Parathyroid adenoma (tissue), 2 donors: Measurements from ENCODE around the gene EXOC7.

Experiments
- H2AFZ ChIP-seq: fragments of 300-600 bp; sonication (generic); one replicate; pipeline ENCODE4 v1.7.0; 2017; ENCODE audit warnings: antibody characterized with exemption, mild to moderate bottlenecking
- H3K27ac ChIP-seq: fragments of 300-600 bp; sonication (generic); one replicate; pipeline ENCODE4 v1.7.0; 2017
- H3K27me3 ChIP-seq: fragments of 300-600 bp; sonication (generic); one replicate; pipeline ENCODE4 v1.7.0; 2017; ENCODE audit warnings: low read length; ENCODE audit not compliant: control insufficient read depth, insufficient read depth
- H3K36me3 ChIP-seq: fragments of 300-600 bp; sonication (generic); one replicate; pipeline ENCODE4 v1.7.0; 2017; ENCODE audit warnings: low read length; ENCODE audit not compliant: control insufficient read depth, insufficient read depth
- H3K4me1 ChIP-seq: fragments of 300-600 bp; sonication (generic); one replicate; pipeline ENCODE4 v1.7.0; 2017; ENCODE audit warnings: control low read depth
- H3K4me2 ChIP-seq: fragments of 300-600 bp; sonication (generic); one replicate; pipeline ENCODE4 v1.7.0; 2017; ENCODE audit warnings: low read length
- H3K4me3 ChIP-seq: fragments of 300-600 bp; sonication (generic); one replicate; pipeline ENCODE4 v1.7.0; 2017; ENCODE audit warnings: low read depth, low read length
- H3K79me2 ChIP-seq: fragments of 300-600 bp; sonication (generic); one replicate; pipeline ENCODE4 v1.7.0; 2017; ENCODE audit warnings: control low read depth
- H3K9ac ChIP-seq: fragments of 300-600 bp; sonication (generic); one replicate; pipeline ENCODE4 v1.7.0; 2017; ENCODE audit warnings: mild to moderate bottlenecking
- H3K9me3 ChIP-seq: fragments of 300-600 bp; sonication (generic); one replicate; pipeline ENCODE4 v1.7.0; 2017; ENCODE audit warnings: low read length; ENCODE audit not compliant: control insufficient read depth
- TF ChIP-seq, protein P1 (sequence below): fragments of 300-600 bp; sonication (generic); IDR thresholded peaks from one replicate; pipeline ENCODE4 v1.7.0; 2017; ENCODE audit warnings: antibody characterized with exemption, mild to moderate bottlenecking
- donor health status: primary hyperparathyroidism.

EXOC7 gene

DNA sequence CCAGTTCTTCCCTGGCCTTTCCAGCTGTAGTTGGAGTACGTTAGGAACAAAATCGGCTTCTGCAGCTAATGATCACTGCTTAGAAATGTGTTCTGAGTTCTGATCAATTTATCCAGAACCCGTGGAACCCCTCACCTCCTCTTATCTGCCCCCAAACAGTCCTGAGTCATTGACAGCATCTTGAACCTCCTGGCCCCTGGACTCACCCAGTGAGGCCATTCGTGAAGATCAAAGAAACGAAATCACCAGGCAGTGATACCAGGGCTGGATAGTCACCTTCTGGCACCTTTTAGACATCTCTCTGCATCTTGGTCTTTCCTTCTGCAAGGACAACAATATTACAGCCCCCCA lies 17.0 kb upstream of the EXOC7 start:
- H3K4me1 ChIP-seq: no peaks in the 10 kb centered on the region
- no peak overlapping the region for H3K4me3 ChIP-seq
- no peaks in the 10 kb centered on the region for H3K9me3 ChIP-seq

GRCh38 chr17:76119409-76120371 lies 16.1 kb upstream of the EXOC7 start:
- Histone ChIP-seq H3K27me3 (no peaks in the 10 kb centered on the region), H3K36me3 (no peaks in the 10 kb centered on the region), H3K4me3 (no peak overlapping the region), H3K27ac (no peak overlapping the region), H3K9me3 (no peaks in the 10 kb centered on the region), H3K4me2 (no peak overlapping the region), H3K79me2 (no peaks in the 10 kb centered on the region), H3K9ac (no peak overlapping the region), H3K4me1 (no peaks in the 10 kb centered on the region), H2AFZ (no peak overlapping the region)
- TF ChIP-seq, protein P1, sequence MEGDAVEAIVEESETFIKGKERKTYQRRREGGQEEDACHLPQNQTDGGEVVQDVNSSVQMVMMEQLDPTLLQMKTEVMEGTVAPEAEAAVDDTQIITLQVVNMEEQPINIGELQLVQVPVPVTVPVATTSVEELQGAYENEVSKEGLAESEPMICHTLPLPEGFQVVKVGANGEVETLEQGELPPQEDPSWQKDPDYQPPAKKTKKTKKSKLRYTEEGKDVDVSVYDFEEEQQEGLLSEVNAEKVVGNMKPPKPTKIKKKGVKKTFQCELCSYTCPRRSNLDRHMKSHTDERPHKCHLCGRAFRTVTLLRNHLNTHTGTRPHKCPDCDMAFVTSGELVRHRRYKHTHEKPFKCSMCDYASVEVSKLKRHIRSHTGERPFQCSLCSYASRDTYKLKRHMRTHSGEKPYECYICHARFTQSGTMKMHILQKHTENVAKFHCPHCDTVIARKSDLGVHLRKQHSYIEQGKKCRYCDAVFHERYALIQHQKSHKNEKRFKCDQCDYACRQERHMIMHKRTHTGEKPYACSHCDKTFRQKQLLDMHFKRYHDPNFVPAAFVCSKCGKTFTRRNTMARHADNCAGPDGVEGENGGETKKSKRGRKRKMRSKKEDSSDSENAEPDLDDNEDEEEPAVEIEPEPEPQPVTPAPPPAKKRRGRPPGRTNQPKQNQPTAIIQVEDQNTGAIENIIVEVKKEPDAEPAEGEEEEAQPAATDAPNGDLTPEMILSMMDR: no peak

More for the DNA sequence above, 17.0 kb upstream of the EXOC7 start:
- Histone ChIP-seq H3K36me3 (no peaks in the 10 kb centered on the region), H3K4me2 (no peak overlapping the region), H3K27ac (no peak overlapping the region), H3K79me2 (no peaks in the 10 kb centered on the region), H3K27me3 (no peaks in the 10 kb centered on the region), H2AFZ (no peak overlapping the region), H3K9ac (no peak overlapping the region)
- TF ChIP-seq, protein P1: no peak

DNA sequence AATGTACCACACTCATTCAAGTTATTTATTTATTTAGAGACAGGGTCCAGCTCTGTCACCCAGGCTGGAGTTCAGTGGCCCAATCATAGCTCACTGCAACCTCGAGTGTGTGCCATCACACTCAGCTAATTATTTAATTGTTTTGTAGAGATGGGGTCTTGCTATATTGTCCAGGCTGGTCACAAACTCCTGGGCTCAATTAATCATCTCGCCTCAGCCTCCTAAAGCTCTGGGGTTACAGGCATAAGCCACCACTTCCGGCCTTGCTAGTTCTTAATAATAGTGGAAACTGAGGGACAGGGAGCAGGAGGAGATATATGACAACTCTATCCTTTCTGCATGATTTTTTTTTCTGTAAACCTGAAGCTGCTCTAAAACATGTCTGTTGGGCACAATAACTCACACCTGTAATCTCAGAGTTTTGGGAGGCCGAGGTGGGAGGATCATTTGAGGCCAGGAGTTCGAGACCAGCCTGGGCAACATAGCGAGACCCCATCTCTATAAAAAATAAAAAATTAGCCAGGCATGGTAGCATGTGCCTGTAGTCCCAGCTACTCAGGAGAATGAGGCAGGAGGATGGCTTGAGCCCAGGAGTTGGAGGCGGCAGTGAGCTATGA lies 11.7 kb upstream of the EXOC7 start:
- Histone ChIP-seq H3K36me3 (no peaks in the 10 kb centered on the region), H3K9me3 (no peaks in the 10 kb centered on the region), H3K27me3 (no peaks in the 10 kb centered on the region), H3K4me3 (no peak overlapping the region), H3K27ac (no peak overlapping the region), H3K4me1 (no peaks in the 10 kb centered on the region), H3K79me2 (no peaks in the 10 kb centered on the region), H2AFZ (no peak overlapping the region), H3K9ac (no peak overlapping the region), H3K4me2 (no peak overlapping the region)
- TF ChIP-seq, protein P1: no peak

DNA sequence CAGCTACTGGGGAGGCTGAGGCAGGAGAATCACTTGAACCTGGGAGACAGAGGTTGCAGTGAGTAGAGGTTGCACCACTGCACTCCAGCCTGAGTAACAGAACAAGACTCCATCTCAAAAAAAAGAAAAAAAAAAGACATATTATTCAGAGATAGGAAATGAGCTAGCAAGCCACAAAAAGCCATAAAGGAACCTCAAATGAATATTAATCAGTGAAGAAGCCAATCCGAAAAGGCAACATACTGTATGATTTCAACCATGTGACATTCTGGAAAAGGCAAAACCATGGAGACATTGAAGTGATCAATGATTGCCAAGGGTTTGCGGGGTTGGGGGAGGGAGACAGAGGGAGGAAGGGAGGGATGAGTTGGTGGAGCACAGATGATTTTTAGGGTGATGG lies 8.4 kb upstream of the EXOC7 start:
- Histone ChIP-seq H3K27ac (no peak overlapping the region), H3K36me3 (no peaks in the 10 kb centered on the region), H3K9ac (no peak overlapping the region), H3K27me3 (no peaks in the 10 kb centered on the region), H3K4me3 (no peak overlapping the region), H3K9me3 (no peaks in the 10 kb centered on the region), H3K79me2 (no peaks in the 10 kb centered on the region), H3K4me2 (no peak overlapping the region), H2AFZ (no peak overlapping the region), H3K4me1 (no peaks in the 10 kb centered on the region)
- TF ChIP-seq, protein P1: no peak
